DMS114 treated with DMSO at 0.1 percent for 48 hours (cell line): ENCODE data around the gene ODAD3.
A peak's percentile ranks its signal among the peaks of the same experiment; 100 is the strongest.
"Not testable (repeated sequence)": the region's sequence is repeated elsewhere in the genome, so short reads cannot be mapped to it uniquely, and the experiment has no call there.

Experiments used
- DNase-seq: peaks from one replicate; lab custom pipeline; 2025; ENCODE audit not compliant: unreplicated experiment; lab: John Stamatoyannopoulos, UW

The ODAD3 gene

DNA sequence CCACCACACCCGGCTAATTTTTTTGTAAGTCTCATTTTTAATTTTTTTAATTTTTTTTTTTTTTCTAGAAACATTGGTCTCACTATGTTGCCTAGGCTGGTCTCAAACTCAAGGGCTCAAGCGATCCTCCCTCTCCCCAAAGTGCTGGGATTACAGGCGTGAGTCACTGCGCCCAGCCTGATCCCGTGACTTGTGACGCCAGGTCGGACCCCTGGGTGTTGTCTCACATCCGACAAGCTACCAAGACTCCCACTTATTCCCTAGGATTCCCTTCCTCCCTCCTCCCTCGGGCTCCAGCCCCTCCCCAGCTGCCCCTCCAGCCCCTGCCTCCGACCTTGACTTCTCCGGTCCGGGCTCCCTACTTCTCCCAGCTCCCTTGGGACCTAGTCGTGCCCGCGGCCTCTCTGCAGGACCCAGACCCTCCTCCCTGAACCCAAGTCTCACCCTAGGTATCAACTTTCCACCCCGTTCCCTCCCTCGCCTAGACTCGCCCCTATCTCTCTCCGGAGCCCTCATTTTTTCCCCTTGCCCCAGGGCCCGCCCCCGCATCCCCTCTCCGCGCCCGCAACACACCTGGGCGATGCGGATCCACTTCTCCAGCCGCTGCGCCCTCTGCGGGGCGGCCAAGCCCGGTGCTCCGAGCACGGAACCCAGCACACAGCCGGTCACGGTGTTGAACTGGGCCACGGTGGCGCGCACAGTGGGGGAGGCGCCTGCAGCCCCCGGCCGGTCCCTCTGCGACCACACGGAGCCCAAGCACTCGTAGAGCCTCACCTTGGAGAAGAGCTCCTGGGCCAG, 28.9 kb downstream of the ODAD3 start:
- no peak for DNase-seq

GRCh38 chr19:11404588-11405222, 30.2 kb downstream of the ODAD3 start:
- DNase-seq, result no peak

DNA sequence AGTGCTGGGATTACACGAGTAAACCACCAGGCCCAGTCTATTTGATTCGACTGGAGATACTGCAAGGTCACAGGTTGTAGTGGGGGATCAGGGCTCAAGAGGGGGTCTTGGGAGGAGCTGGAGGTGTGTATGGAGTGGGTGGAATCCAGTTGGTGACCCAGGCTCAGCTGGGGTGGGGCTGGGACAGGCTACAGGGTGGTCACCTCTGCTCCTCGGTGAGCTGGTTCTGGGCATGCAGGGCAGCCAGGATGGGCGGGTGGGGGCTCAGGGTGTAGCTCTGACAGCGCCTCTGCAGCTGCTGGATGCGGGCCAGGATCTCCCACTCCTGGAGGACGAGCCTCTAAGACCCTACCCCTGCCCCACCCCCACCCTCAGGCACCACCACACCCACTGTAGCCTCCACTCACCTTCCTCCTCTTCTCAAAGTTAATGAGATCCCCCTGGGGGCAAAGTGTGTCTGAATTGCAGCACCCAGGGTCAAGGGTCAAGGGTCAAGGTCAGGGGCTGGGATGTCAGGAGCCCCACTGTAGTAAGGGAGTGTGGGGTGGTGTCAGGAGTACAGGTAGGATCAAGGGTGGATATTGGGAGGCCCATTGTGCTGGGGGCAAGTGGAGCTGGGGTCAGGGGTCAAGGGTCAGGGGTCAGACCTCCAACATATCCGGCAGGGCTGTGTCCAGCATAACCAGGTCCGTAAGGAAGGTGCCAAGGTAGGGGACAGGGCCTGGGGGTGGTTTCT, 32.9 kb downstream of the ODAD3 start:
- no peak for DNase-seq

GRCh38 chr19:11400798-11401197, 34.1 kb downstream of the ODAD3 start:
- no peak for DNase-seq

GRCh38 chr19:11399667-11400066, 35.3 kb downstream of the ODAD3 start:
- no peak for DNase-seq

DNA sequence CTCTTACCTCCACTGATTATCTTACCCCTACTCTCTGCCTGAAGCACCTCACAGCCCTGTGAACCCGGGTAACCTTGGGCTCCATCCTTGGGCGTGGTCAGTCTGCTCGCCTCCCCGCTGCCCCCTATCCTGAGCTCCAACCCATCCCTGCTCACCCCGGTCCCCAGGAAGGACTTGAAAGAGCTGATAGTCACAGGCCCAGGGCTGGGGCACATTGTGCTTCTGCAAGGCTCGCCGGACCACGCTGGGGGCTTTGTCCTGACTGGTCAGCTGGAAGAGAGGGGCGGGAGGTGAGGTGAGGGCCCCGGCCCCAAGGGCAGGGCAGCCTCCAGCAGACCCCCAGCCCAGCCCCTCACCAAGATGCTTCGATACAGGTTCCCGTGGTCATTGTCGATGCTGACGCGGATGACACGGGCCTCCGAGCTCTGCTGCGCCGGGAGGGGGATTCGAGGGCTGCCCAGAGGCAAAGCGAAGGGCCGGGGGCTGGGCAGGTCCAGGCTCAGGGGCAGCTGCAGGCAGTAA, 37.8 kb downstream of the ODAD3 start:
- no peak for DNase-seq

DNA sequence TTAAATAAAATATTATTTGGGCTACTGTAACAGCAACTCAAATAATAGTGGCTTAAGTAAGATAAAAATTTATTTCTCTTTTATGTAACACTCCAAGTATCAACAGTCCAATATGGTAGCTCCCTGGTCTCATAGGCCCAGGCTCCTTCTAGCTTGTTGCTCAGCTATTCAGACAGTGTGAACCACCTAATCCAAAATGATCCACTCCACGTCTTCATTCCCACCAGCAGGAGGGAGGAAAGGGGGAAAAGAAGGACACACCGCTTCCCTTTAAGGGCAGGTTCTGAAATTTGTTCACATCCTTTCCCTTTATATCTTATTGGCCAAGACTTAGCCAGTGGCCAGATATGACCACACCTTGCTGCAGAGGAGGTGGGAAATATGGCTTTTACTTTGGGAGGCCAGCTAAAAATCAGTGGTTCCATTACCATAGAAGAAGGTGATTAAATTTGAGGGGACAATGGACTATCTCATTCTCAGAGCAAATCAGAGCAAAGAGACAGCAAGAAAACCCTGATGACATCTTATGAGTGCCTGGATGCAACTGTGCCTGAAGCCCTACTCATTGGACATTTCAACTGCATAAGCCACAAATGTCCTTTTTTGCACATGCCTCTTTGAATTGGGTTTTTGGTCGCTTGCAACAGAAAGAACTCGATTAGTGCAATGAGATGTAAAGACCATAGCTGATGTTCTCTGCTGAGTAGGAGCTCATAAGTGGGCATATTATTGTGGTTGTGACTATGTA, 43.8 kb downstream of the ODAD3 start:
- no peak for DNase-seq

GRCh38 chr19:11390359-11390758, 44.6 kb downstream of the ODAD3 start:
- DNase-seq, result no peak

DNA sequence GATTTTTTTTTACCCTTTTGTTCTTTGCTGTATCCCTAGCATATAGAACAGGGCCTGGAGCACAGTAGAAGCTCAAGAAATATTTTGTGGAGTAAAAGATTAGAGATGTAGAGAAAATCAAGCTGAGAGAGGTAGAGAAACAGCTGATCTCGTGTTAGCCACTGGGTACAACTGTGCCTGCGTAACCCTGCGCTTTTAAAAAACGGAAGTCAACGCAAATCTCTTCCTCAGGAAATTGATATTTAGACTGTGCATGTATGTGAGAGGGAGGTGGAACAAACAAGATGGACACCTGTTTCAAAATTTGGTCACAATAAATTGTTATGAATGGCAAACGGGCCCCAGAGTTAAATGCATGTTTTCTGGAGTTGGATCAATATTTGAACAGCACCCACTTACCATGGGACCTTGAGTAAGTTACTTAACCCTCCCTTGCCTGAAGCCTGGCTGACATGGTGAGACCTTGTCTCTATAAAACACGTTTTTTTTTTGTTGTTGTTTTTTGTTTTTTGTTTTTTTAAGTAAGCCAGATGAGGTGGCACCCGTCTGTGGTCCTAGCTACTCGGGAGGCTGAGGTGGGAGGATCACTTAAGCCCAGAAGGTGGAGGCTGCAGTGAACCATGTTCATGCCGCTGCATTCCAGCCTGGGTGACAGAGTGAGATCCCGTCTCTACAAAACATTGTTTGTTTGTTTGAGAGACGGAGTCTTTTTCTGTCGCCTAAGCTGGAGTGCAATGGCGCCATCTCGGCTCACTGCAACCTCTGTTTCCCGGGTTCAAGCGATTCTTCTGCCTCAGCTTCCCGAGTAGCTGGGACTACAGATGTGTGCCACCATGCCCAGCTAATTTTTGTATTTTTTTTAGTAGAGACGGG, 47.5 kb downstream of the ODAD3 start:
- DNase-seq, result no peak

DNA sequence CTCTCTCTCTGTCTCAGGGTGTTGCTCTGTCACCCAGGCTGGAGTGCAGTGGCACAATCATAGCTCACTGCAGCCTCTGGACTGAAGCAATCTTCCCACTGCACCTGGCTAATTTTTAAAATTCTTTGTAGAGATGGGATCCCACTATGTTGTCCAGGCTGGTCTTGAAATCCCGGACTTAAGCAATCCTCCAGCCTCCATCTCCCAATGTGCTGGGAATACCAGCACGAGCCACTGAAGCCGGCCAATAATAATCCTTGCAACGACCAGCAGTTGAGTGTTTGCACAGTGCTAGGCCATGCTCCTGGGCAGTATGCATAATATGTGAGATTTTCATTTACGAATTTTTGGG, 50.2 kb downstream of the ODAD3 start:
- DNase-seq, result no peak

- DNase-seq, result no peak
These were observed 51.2 kb downstream of the ODAD3 start for GRCh38 chr19:11383706-11384048.

- DNase-seq, result peak; percentile 17
These were observed 51.8 kb downstream of the ODAD3 start for GRCh38 chr19:11382898-11383705.

DNA sequence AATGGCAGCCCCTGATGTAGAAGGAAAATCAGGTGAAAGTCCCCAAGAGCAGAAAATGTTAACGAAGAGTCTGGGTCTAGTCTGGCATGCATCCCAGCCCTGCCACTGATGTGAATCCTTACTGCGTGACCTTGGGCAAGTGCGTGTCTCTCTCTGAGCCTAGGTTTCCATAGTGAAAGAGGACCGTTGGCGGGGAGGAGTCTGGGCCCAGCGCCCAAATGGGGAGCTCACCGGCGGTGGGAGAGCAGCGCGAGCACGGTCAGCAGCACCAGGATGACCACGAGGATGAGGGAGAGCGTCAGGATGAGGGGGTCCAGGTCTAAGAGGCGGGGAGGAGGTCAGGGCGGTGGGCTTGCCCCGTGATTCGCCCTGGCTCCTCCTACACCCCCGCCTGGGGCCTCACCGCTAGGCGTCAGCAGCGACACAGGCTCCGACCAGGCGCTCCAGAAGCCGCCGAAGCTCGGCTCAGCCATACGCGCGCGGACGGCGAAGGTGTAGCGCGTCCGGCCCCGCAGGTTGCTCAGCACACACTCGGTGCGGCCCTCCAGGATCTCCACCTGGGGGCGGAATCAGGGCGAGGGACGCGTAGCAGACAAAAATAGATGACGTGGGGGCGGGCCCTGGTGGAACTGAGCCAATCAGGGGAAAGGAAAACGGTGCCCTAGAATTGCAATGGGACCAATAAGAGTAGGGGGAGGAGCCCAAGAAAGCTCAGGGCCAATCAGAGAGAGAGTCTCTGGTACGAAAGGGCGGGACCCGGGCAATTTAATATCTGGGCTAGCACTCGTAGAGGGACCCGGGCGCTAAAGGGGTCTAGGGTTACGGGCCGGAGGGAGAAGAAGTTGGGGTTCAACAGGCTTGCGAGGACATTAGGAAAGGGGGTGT, 54.0 kb downstream of the ODAD3 start:
- DNase-seq, result peak; percentile 91

DNA sequence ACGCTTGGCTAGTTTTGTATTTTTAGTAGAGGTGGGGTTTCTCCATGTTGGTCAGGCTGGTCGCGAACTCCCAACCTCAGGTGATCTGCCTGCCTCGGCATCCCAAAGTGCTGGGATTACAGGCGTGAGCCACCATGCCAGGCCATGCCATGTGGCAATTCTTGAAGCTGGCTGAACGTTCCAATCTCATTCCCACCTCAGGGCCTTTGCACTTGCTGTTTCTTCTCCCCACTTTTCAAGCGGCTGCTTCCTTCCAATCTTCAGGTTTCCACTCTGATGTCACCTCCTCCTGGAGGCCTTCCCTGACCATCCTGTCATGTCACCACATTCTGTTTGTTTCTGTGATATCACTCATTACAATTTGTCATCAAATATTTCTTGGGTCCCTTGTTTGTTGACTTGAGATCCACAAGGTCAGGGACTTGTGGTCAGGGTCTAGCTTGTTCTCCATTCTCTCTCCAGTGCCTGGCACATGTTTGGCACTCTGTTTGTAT, 55.0 kb downstream of the ODAD3 start:
- DNase-seq, result no peak

DNA sequence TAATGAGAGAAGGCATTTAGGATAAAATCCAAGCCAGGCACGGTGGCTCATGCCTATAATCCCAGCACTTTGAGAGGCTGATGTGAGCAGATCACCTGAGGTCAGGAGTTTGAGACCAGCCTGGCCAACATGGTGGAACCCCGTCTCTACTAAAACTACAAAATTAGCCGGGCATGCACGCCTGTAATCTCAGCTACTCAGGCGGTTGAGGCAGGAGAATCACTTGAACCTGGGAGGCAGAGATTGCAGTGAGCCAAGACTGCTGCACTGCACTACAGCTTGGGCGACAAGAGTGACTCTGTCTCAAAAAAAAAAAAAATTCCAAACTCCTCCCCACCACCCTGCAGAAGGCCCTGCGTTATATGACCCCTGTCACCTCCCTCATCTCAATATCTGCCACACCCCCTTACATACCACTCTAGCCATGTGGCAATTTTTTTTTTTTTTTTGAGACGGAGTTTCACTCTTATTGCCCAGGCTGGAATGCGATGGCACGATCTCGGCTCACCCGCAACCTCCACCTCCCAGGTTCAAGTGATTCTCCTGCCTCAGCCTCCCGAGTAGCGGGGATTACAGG, 55.6 kb downstream of the ODAD3 start:
- DNase-seq, result not testable (repeated sequence)

- DNase-seq, result peak; percentile 31
These were observed 56.4 kb downstream of the ODAD3 start for GRCh38 chr19:11378319-11379189.

GRCh38 chr19:11377756-11378155, 57.2 kb downstream of the ODAD3 start:
- no peak for DNase-seq
